NCI-H2196 (cell line): ENCODE data around the gene SYNPR.

Experiments used
- DNase-seq: peaks from one replicate; lab custom pipeline; 2025; ENCODE audit not compliant: unreplicated experiment; lab: John Stamatoyannopoulos, UW

SYNPR gene

GRCh38 chr3:63462732-63463131 is 184.6 kb downstream of the SYNPR start:
- no peak for DNase-seq

- DNase-seq = no peak
Observed at GRCh38 chr3:63467392-63467791, 189.3 kb downstream of the SYNPR start.

DNA sequence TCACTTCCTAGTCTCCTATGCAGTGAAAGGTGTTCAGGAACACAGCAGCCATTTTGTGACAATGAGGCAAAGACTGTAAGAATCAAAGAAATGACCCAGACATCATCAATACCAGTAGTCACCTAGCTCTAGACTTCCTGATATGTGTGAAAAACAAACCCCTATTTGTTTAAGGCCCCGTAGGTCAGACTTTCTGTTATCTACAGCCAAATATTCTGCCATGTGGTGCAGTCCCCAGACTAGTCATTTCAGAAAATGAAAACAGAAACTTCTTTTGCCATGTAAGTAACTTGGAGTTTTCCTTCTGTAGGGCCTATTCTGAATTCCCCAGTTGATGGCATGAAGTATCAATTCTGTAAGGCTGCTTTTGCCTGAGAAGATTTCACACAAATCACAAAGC is 192.6 kb downstream of the SYNPR start:
- no peak for DNase-seq

DNA sequence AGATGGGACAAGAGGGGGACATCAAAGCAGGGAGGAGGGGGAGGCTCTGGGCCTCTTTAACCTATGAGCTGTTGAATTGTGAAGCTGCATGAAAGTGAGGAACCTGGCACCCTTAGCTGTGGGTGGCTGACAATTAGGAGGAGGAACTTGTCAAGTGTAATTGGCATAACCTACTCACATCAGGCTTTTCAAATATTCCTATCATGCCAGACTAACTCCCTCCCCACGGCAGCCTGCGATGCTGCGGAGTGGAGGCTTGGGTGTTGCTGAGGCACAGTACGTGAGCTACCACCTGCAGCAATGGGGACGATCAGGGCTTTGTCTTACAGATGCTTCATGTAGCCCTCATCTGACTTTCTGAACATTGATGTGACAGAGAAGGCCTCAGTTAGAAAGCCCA is 193.7 kb downstream of the SYNPR start:
- no peak for DNase-seq

DNA sequence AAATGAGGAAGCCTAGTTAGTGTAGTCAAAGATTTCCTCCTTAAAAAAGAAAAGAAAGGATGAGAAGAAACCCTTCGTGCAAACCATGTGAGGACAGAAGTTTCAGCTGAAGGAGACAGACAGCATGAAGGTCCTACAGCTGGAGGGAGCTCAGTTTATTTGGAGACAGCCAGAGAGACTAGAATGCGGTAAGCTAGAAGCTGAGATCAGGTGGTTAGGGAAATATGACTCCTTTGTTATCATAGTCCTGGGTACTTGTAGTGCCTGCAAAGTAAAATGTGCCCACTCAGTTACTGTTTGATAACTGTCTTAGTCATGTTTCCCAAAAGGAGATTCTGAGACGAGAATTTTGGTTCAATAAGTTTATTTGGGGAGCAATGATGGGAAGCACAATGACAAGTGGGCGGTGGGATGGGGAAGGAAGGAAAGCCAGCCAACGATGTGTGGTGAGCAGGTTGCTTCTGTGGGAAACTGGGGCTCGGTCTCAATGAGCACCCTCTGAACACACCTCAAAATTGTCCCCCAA is 195.6 kb downstream of the SYNPR start:
- no peak for DNase-seq

DNA sequence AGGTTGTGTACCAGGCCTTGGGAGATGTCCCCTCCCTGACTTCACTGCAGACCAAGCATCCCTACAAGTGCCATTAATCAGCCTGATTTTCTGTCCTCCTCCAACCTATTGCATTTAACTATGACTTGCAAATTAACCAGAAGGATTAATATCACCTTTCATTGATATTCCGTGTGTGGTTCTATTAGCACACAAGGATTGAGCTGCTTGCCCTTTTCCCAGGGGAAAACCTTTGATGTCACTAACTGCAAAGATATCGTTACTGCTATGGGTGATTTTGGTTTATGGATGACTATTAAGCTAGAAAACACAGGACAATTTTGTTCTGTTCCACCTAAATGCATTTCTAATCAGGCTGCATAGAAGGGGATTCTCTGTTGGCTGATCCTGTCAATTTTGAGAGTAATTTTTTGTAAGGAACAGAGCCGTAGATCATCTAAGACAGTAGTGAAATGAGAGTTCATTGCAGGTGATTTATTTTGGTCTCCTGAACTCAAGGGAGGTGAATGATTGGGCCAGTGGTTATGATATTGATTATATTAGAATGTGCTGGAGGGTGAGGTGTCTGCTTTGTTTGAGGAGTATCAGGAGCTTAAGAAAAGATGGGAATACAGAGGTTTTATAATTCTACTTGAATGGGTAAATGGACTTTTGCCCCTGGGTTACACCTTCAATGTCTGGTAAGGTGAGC is 196.9 kb downstream of the SYNPR start:
- DNase-seq = no peak

- DNase-seq = no peak
Observed at GRCh38 chr3:63477494-63478129, 199.5 kb downstream of the SYNPR start.

GRCh38 chr3:63478990-63479660 is 201.0 kb downstream of the SYNPR start:
- no peak for DNase-seq

DNA sequence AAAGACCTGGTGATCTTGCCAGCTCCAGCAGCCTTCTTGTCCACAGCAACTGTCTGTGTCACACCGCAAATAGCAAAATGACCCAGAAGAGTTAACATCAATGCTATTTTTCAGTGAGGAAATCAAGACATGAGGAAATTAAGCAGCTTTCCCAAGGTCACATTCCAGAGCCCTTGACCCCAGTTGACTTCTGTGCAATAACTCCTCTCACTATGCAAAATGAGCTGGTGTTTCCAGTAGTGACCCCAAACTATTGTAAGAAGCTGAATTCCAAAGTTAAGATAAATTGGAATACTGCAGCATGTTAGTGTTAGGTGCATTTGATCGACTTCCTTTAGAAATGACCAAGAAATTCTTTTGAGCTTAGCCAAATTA is 201.5 kb downstream of the SYNPR start:
- no peak for DNase-seq

DNA sequence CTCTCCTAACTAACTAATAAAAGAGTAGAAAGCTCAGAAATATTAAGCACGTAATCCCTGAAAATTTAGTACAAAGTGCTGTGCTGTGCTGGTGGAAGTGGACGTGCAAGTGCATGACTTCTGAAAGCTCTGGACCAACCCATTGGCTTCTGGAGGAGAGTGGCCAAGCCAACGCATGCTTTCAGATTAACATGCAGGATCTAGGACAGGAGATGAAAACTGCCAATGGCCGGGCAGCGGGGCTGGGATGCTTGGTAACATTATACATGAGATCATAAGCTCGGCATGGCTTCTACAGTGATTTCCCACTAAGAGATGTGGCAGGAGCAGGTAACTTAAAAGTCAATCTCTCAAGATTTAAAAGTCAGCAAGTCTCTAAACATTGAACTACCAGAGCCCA is 203.5 kb downstream of the SYNPR start:
- no peak for DNase-seq

DNA sequence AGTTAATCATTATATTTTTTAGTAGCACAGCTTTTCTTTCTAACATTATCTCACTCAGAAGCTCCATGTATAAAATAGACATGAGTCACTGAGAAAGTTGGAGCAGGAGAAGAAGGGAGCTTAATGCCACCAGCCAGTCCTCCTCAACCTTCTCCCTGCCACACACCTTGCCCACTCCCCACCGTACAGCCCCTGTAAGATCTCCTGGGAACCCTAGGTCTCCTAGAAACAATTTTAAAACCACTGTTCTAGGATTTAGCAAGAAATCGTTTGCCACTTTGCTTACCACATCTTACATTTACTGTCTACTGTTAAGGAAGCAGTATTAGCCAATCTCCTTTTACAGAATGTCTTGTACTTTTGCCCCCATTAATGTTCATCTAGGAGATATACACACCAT is 204.2 kb downstream of the SYNPR start:
- DNase-seq = no peak

- DNase-seq = no peak
Observed at GRCh38 chr3:63492464-63492863, 214.4 kb downstream of the SYNPR start.

GRCh38 chr3:63493101-63493500 is 215.0 kb downstream of the SYNPR start:
- DNase-seq = no peak

- no peak for DNase-seq
Observed at GRCh38 chr3:63494646-63495045, 216.5 kb downstream of the SYNPR start.

DNA sequence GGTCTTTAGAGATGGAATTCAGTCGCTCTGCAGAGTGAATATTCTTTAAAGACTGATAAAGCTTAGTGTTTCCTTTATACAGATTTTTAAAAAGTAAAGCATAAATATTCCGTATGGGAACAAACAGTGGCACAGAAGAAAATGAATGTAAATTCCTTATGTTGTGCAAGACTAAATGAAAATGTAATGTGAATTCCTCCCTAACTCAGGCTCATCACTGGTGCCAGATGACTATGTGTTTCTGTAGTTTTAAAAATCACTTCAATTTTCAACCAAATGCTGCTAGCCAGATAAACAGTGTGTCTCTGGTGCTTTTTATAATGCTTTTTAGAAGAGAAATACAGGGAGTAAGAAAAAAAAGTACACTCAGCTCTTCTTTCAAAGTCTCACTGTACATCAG is 219.5 kb downstream of the SYNPR start:
- DNase-seq = no peak

GRCh38 chr3:63500196-63500595 is 222.1 kb downstream of the SYNPR start:
- DNase-seq = no peak

GRCh38 chr3:63508305-63508704 is 230.2 kb downstream of the SYNPR start:
- no peak for DNase-seq

GRCh38 chr3:63508771-63509170 is 230.7 kb downstream of the SYNPR start:
- no peak for DNase-seq

- DNase-seq = no peak
Observed at GRCh38 chr3:63513791-63514190, 235.7 kb downstream of the SYNPR start.

GRCh38 chr3:63514678-63515077 is 236.6 kb downstream of the SYNPR start:
- no peak for DNase-seq

- DNase-seq = no peak
Observed at GRCh38 chr3:63519426-63519825, 241.3 kb downstream of the SYNPR start.

- no peak for DNase-seq
Observed at GRCh38 chr3:63521657-63522056, 243.5 kb downstream of the SYNPR start.
